Brain microvascular endothelial cell (primary cell): Measurements from ENCODE around the gene BMX.
A peak's percentile ranks its signal among the peaks of the same experiment; 100 is the strongest.

Experiments
- DNase-seq: peaks from one replicate; pipeline ENCODE4 v3.0.0-alpha.2; 2020
- H3K27ac ChIP-seq: fragments of 250-450 bp; sonication (Bioruptor Pico); 2 replicates; pipeline ENCODE4 v1.5.1; 2020; ENCODE audit warnings: mild to moderate bottlenecking, moderate library complexity
- H3K27me3 ChIP-seq: fragments of 250-450 bp; sonication (Bioruptor Pico); replicated peaks from 2 replicates; pipeline ENCODE4 v1.5.1; 2020; ENCODE audit warnings: mild to moderate bottlenecking
- H3K36me3 ChIP-seq: fragments of 250-450 bp; sonication (Bioruptor Pico); replicated peaks from 2 replicates; pipeline ENCODE4 v1.5.1; 2020; ENCODE audit warnings: mild to moderate bottlenecking
- H3K4me3 ChIP-seq: 2 replicates; pipeline ENCODE4 v1.5.1; 2011; ENCODE audit warnings: low read depth, mild to moderate bottlenecking, control low read depth, low read length, moderate library complexity
- CTCF ChIP-seq: IDR thresholded peaks from 2 replicates; pipeline ENCODE4 v1.5.1; 2011; ENCODE audit warnings: low read depth, mild to moderate bottlenecking, moderate library complexity, low read length, control low read depth, inconsistent platforms; ENCODE audit errors: missing control alignments
- in situ Hi-C: cut with HindIII; loops from 2 replicates; pipeline ENCODE4 v1.10.0; 2017; ENCODE audit warnings: low sequenced_read_pairs, low pct_ligation_motif_present

BMX gene

GRCh38 chrX:15469613-15470012 is 31.0 kb upstream of the BMX start:
- in situ Hi-C loops: no loop called here
- H3K27ac ChIP-seq: no peak overlapping the region
- no peak for DNase-seq
- no peaks in the 10 kb centered on the region for H3K27me3 ChIP-seq
- H3K4me3 ChIP-seq: no peak overlapping the region
- no peak for TF ChIP-seq CTCF
- H3K36me3 ChIP-seq: no peaks in the 10 kb centered on the region

- peak; percentile 68 for DNase-seq
- Histone ChIP-seq H3K27me3 (no peaks in the 10 kb centered on the region), H3K36me3 (no peaks in the 10 kb centered on the region), H3K27ac (no peak overlapping the region), H3K4me3 (no peak overlapping the region)
- in situ Hi-C loops: no loop called here
- peak; percentile 90 for TF ChIP-seq CTCF
These were observed 29.6 kb upstream of the BMX start for GRCh38 chrX:15471028-15471427.

DNA sequence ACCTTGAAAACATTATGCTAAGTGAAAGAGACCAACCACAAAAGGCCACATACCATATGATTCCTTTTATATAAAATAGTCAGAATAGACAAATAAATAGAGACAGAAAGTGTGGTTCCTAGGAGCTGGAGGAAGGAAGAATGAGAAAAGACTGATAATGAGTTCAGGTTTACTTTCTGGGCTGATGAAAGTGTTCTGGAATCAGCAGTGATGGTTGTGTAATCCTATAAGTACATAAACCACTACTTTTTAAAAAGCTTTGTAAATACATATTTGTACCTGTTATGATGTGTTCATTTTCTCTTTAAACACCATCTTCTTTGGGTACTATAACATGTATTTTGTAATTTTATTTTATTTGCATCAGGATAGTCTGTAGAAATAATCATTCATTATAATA is 28.1 kb upstream of the BMX start:
- no peak overlapping the region for H3K4me3 ChIP-seq
- H3K36me3 ChIP-seq: no peaks in the 10 kb centered on the region
- no peak overlapping the region for H3K27ac ChIP-seq
- no peak for DNase-seq
- H3K27me3 ChIP-seq: no peaks in the 10 kb centered on the region
- in situ Hi-C loops: no loop called here
- no peak for TF ChIP-seq CTCF

DNA sequence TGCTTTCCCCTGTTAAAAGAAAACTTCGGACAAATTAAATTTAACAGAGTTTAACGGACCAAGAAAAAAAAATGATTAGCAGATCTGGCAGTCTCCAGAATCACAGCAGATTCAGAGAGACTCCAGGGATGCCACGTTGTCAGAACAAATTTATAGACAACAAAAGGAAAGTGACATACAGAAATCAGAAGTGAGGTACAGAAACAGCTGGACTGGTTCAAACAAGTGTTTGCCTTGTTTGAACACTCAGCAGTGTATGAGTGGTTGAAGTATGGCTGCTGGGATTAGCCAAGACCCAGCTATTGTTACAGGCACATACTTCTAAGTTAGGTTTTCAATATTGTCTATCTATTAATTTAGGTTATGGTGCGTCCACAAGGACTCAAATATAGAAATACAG is 26.6 kb upstream of the BMX start:
- DNase-seq: no peak
- Histone ChIP-seq H3K27ac (no peak overlapping the region), H3K36me3 (no peaks in the 10 kb centered on the region), H3K4me3 (no peak overlapping the region), H3K27me3 (no peaks in the 10 kb centered on the region)
- no peak for TF ChIP-seq CTCF
- in situ Hi-C loops: no loop called here

DNA sequence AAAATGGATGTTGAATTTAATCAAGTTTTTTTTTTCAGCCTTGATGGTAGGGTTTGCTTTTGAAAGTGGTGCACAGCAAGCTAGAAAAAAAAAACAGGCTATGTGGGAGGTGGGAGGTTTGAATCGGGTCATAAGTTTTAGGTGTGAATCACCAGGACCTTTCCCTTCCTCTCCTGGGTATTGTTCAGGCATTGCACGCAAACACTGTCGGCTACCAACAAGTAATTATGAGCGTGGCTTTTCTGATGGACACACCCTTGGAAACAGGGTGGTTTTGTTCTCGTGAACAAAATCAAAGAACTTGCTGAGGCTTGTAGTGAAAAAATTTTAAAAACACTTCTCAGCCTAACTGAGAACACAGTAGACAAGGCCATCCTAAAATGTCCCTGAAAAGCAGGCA is 25.6 kb upstream of the BMX start:
- Histone ChIP-seq H3K27ac (no peak overlapping the region), H3K36me3 (no peaks in the 10 kb centered on the region), H3K4me3 (no peak overlapping the region), H3K27me3 (no peaks in the 10 kb centered on the region)
- TF ChIP-seq CTCF: no peak
- no peak for DNase-seq
- in situ Hi-C loops: no loop called here

- H3K27ac ChIP-seq: no peak overlapping the region
- no peak overlapping the region for H3K4me3 ChIP-seq
- DNase-seq: no peak
- no peak for TF ChIP-seq CTCF
- in situ Hi-C loops: no loop called here
- no peaks in the 10 kb centered on the region for H3K36me3 ChIP-seq
- H3K27me3 ChIP-seq: no peaks in the 10 kb centered on the region
These were observed 25.1 kb upstream of the BMX start for GRCh38 chrX:15475486-15475885.
